ENCODE measurements around the gene MED15. TPM values are rescaled to one million over a fixed set of nuclear protein-coding genes. Genes with fewer than 3 reads are reported as not detected.

The MED15 gene
- polyA plus RNA-seq, 2 of the 4 experiments (the other 2 are of a cell fraction) = 10.7 to 29.7 TPM

GRCh38 chr22:20463324-20464095 is 43.9 kb upstream of the MED15 start:
- H3K4me3 ChIP-seq = no peak overlapping the region
- FAIRE-seq (no peak), ATAC-seq (no peak), DNase-seq (ENCODE audit: low read depth in 1 of 2, low spot score in 1 of 2) (no peak)
- no peak overlapping the region for H3K27ac ChIP-seq
- WGBS (ENCODE audit: missing lambda C conversion rate) = 53% methylated on average over 2 of the region's 2 CpGs
- no peak overlapping the region for H3K4me2 ChIP-seq
- no peaks in the 10 kb centered on the region for H3K9me3 ChIP-seq
- POLR2A ChIA-PET = no interaction called here
- TF ChIP-seq E2F6 (IDR thresholded peaks at IDR 0.05; ENCODE audit: borderline replicate concordance, low read depth) = no peak
- H3K4me1 ChIP-seq = no peaks in the 10 kb centered on the region
- CTCF ChIA-PET = interaction anchor here (0.6 to 1.8 kb wide), 4 partner anchors 8 to 454 kb away, joined by 3 to 6 read pairs (median 3); no protein-coding TSS in a partner anchor

DNA sequence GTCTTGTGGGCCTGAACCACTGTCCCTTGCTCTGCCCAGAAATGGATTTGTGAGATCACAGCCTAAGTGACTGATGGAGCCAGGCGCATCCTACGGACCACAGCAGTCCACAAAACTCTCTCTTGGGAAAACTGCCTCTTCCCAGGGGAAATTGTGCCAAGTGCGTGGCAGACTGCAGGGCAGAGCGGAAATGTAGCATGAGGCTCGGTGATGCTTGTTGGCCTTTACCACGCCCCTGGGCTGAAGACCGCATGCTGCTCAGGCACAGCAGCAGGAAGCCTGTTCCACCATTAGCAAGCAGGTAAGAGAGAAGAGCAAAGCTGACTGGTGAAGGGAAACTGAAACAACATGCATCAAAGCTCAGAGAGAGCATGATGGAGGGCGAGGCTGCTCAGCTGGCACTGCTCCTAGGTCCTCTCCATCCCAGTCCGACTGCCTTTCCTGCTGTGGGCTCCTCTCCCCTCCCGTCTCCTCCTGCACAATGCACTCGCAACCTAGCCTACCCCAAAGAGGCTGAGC is 43.3 kb upstream of the MED15 start:
- no peaks in the 10 kb centered on the region for H3K9me3 ChIP-seq
- H3K4me3 ChIP-seq = no peak overlapping the region
- TF ChIP-seq FOSB (CRISPR knock-in tag; IDR thresholded peaks at IDR 0.05) = no peak
- TF ChIP-seq, protein P1, sequence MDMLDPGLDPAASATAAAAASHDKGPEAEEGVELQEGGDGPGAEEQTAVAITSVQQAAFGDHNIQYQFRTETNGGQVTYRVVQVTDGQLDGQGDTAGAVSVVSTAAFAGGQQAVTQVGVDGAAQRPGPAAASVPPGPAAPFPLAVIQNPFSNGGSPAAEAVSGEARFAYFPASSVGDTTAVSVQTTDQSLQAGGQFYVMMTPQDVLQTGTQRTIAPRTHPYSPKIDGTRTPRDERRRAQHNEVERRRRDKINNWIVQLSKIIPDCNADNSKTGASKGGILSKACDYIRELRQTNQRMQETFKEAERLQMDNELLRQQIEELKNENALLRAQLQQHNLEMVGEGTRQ (IDR thresholded peaks at IDR 0.05) = no peak
- TF ChIP-seq ZFP36 (IDR thresholded peaks at IDR 0.05; ENCODE audit: borderline replicate concordance, partially characterized antibody) = no peak
- no peak for TF ChIP-seq BCL3 (IDR thresholded peaks at IDR 0.05)
- no peak for TF ChIP-seq TP53 (CRISPR knock-in tag; IDR thresholded peaks at IDR 0.05)
- no peak for TF ChIP-seq PBX3 (IDR thresholded peaks at IDR 0.05)
- TF ChIP-seq ZC3H11A (IDR thresholded peaks at IDR 0.05) = no peak
- no peak for TF ChIP-seq HDAC2 (IDR thresholded peaks at IDR 0.05)
- TF ChIP-seq FOXS1 (CRISPR knock-in tag; IDR thresholded peaks at IDR 0.05) = no peak
- TF ChIP-seq HMGXB4 (CRISPR knock-in tag; IDR thresholded peaks at IDR 0.05; ENCODE audit: borderline replicate concordance) = no peak
- no peak for TF ChIP-seq RNF2 (IDR thresholded peaks at IDR 0.05; ENCODE audit: borderline replicate concordance, low read depth)
- TF ChIP-seq E2F6 (IDR thresholded peaks at IDR 0.05; ENCODE audit: borderline replicate concordance, low read depth) = no peak
- no peak for TF ChIP-seq HEYL (CRISPR knock-in tag; IDR thresholded peaks at IDR 0.05)
- TF ChIP-seq PHF8 (IDR thresholded peaks at IDR 0.05; ENCODE audit: borderline replicate concordance, low read depth) = no peak
- FAIRE-seq (no peak), DNase-seq (ENCODE audit: low read depth in 1 of 2, low spot score in 1 of 2) (no peak), ATAC-seq (no peak)
- H3K4me1 ChIP-seq = no peaks in the 10 kb centered on the region
- ChIA-PET POLR2A (no interaction called here), CTCF (interaction anchor here (1.0 to 1.8 kb wide), 5 partner anchors 8 to 104 kb away, joined by 3 to 6 read pairs (median 3); no protein-coding TSS in a partner anchor)
- H3K4me2 ChIP-seq = no peak overlapping the region
- no peak overlapping the region for H3K27ac ChIP-seq
- WGBS (ENCODE audit: missing lambda C conversion rate) = 96% methylated on average over 11 of the region's 11 CpGs

All from A549 (cell line).